Esophagus muscularis mucosa (tissue), 3 donors: ENCODE measurements around the gene UNC5CL.

Experiments used
- POLR2A ChIP-seq: fragments of 450-650 bp; IDR thresholded peaks from one replicate; pipeline ENCODE4 v1.6.1; 2017; ENCODE audit warnings: antibody characterized with exemption, moderate library complexity, mild to moderate bottlenecking, low read depth
- POLR2AphosphoS5 ChIP-seq, 2 donors: sonication (generic); formaldehyde crosslinking; IDR thresholded peaks; one replicate each; pipeline ENCODE4 v1.6.1; 2017; ENCODE audit warnings: antibody characterized with exemption in 2 of 2
- TF ChIP-seq, protein P1 (sequence below), 3 experiments: fragments of 200-600 bp in 2 of 3; fragments of 450-650 bp in 1 of 3; sonication (generic) in 2 of 3; IDR thresholded peaks; one replicate each; pipeline ENCODE4 v1.5.1; 2017 to 2019; ENCODE audit warnings: antibody characterized with exemption in 3 of 3, mild to moderate bottlenecking in 2 of 3, moderate library complexity in 1 of 3

DNA sequence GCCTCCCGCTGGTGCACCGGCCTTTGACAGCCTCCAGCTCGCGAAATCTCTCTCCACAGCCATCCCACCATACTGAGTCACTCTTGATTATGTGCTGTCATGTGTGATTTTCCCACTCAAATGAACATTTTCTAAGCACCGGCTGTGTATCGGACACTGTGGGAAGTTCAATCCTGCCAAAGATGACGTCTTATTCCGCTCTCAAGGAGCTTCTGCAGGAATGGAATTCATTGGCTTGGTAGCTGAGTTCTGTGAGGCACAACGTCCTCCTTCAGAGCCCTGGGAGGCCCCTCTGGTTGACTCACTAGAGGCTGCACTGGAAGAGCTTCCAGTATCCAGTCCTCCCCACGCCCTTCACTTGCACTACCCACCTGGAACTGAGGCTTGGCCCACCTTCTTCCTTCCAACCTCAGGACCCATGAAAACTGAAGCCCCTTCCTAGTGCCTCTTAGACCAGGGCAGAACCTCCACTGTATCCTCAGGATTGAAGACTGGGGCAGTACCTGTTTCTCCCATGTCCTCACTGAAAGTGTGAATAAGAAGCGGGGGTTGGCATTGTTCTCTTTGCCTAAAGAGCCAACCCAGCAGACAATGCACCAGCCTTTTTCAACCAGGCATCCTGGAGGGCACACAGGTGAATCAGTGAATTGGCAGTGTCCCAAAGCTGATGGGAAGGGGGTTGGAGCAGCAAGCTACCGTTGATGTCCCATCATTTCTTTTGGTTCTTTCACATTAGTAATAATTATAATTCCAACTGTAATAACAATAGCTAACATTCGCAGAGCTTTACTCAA is 1.7 kb downstream of the UNC5CL start:
- TF ChIP-seq, protein P1, sequence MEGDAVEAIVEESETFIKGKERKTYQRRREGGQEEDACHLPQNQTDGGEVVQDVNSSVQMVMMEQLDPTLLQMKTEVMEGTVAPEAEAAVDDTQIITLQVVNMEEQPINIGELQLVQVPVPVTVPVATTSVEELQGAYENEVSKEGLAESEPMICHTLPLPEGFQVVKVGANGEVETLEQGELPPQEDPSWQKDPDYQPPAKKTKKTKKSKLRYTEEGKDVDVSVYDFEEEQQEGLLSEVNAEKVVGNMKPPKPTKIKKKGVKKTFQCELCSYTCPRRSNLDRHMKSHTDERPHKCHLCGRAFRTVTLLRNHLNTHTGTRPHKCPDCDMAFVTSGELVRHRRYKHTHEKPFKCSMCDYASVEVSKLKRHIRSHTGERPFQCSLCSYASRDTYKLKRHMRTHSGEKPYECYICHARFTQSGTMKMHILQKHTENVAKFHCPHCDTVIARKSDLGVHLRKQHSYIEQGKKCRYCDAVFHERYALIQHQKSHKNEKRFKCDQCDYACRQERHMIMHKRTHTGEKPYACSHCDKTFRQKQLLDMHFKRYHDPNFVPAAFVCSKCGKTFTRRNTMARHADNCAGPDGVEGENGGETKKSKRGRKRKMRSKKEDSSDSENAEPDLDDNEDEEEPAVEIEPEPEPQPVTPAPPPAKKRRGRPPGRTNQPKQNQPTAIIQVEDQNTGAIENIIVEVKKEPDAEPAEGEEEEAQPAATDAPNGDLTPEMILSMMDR (IDR thresholded peaks at IDR 0.05) = no peak
- TF ChIP-seq POLR2A (no peak), POLR2AphosphoS5 (IDR thresholded peaks at IDR 0.05) (no peak)
